Type B pancreatic cell (in vitro differentiated cells): ENCODE data around the gene LEF1. TPM values are rescaled to one million over a fixed set of nuclear protein-coding genes. Genes with fewer than 3 reads are reported as not detected.

ENCODE experiments used
- DNase-seq: peaks from one replicate; pipeline ENCODE4 v3.0.0; 2021; ENCODE audit warnings: mixed read lengths; ENCODE audit not compliant: unreplicated experiment; ENCODE audit errors: extremely low spot score
- H3K27ac Mint-ChIP-seq: 2 replicates; pipeline ENCODE4 v1.8.0; 2021; ENCODE audit warnings: mild to moderate bottlenecking, mixed read lengths
- H3K27me3 Mint-ChIP-seq: 2 replicates; pipeline ENCODE4 v1.8.0; 2021; ENCODE audit warnings: mixed read lengths
- H3K36me3 Mint-ChIP-seq: 2 replicates; pipeline ENCODE4 v1.8.0; 2021; ENCODE audit warnings: mixed read lengths
- H3K4me1 Mint-ChIP-seq: one replicate; pipeline ENCODE4 v1.8.0; 2021; ENCODE audit warnings: mixed read lengths; ENCODE audit not compliant: unreplicated experiment
- H3K4me3 Mint-ChIP-seq: 2 replicates; pipeline ENCODE4 v1.8.0; 2021; ENCODE audit warnings: mild to moderate bottlenecking, mixed read lengths
- H3K9me3 Mint-ChIP-seq: 2 replicates; pipeline ENCODE4 v1.8.0; 2021; ENCODE audit warnings: mixed read lengths
- CTCF ChIP-seq: fragments of 200-600 bp; sonication (generic); conservative IDR thresholded peaks from 2 replicates; pipeline ENCODE4 v1.5.0; 2021; ENCODE audit warnings: antibody characterized with exemption, mild to moderate bottlenecking
- total RNA-seq: library from RNA; stranded (reverse); gene quantifications from 2 replicates; pipeline ENCODE4 v1.2.1, GENCODE V29; 2021; ENCODE audit warnings: low replicate concordance

Gene LEF1
- total RNA-seq, 1 donor from 2014 or later: 66.1 TPM

DNA sequence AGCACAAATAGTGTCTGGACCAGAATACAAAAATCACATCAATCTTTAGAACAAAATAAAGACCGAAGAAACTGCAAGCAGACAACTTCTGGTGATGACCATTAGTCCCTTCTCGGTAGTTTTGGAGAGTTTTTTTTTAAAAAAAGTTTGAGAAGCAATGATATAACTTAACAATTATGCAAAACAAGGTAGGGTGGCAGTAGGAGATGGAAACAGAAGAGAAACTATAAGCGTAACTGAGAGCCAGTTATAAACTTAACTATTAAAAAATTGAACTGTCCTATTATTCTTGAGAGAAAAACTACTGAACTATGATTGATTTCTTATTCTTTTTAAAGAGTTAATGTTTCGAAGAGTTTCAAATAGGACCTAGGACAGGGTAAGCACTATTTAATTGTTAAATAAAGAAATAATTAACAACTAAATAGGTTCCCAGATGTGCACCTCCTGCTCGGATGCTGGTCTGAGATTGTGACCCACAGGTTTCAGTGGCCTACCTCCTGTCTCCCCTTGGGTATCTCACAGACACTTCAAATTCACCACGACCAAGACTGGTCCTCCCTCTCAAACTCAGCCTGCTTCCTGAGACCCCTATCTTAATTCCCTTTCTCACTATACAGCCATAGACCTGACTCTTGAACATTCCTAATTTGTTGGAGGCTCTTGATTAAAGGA is 81.3 kb downstream of the LEF1 start:
- Mint-ChIP-seq H3K9me3 (no peaks in the 10 kb centered on the region), H3K36me3 (peaks cover 17% of the 10 kb centered on the region), H3K27me3 (no peaks in the 10 kb centered on the region), H3K4me1 (no peaks in the 10 kb centered on the region), H3K4me3 (no peak overlapping the region), H3K27ac (no peak overlapping the region)
- TF ChIP-seq CTCF: no peak
- no peak for DNase-seq

- H3K27me3 Mint-ChIP-seq: no peaks in the 10 kb centered on the region
- TF ChIP-seq CTCF: no peak
- no peak overlapping the region for H3K27ac Mint-ChIP-seq
- DNase-seq: no peak
- no peak overlapping the region for H3K4me3 Mint-ChIP-seq
- H3K9me3 Mint-ChIP-seq: no peaks in the 10 kb centered on the region
- no peaks in the 10 kb centered on the region for H3K4me1 Mint-ChIP-seq
- peaks cover 21% of the 10 kb centered on the region for H3K36me3 Mint-ChIP-seq
Observed at GRCh38 chr4:108081256-108081655, 87.5 kb downstream of the LEF1 start.

GRCh38 chr4:108080747-108081146 is 88.0 kb downstream of the LEF1 start:
- Mint-ChIP-seq H3K4me1 (no peaks in the 10 kb centered on the region), H3K27me3 (no peaks in the 10 kb centered on the region), H3K9me3 (no peaks in the 10 kb centered on the region), H3K27ac (no peak overlapping the region), H3K36me3 (peaks cover 21% of the 10 kb centered on the region), H3K4me3 (no peak overlapping the region)
- no peak for DNase-seq
- TF ChIP-seq CTCF: no peak

DNA sequence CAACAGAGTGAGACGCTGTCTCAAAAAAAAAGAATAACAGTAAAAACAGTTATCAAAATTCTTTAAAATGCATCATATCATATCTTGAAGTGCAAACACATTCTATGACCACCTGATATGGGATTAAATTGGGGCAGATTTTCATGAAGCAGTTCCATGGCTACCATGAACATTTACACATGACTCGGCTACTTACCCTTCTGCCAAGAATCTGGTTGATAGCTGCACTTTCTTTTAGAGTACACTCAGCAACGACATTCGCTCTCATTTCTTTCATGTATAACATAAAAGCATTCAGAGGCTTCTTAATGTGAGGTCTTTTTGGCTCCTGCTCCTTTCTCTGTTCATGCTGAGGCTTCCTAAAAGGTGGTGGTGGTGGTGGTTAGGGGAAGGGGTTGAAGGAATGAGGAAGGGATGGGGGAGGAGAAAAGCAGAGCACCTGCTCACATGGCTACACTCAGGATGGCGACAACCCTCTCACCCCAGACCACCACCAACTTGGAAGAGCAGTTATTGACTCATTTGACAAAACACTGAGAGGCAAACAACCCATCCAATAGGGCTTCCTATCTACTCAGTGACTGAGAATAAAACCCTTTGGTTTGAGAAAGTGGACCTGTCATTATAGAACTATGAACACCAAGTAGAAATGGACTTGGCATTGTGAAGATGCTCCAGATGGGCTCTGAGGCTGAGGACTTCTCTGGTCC is 90.6 kb downstream of the LEF1 start:
- TF ChIP-seq CTCF: no peak
- Mint-ChIP-seq H3K4me1 (peaks cover 8% of the 10 kb centered on the region), H3K36me3 (peaks cover 13% of the 10 kb centered on the region), H3K4me3 (no peak overlapping the region), H3K27ac (no peak overlapping the region), H3K27me3 (no peaks in the 10 kb centered on the region), H3K9me3 (no peaks in the 10 kb centered on the region)
- DNase-seq: no peak

DNA sequence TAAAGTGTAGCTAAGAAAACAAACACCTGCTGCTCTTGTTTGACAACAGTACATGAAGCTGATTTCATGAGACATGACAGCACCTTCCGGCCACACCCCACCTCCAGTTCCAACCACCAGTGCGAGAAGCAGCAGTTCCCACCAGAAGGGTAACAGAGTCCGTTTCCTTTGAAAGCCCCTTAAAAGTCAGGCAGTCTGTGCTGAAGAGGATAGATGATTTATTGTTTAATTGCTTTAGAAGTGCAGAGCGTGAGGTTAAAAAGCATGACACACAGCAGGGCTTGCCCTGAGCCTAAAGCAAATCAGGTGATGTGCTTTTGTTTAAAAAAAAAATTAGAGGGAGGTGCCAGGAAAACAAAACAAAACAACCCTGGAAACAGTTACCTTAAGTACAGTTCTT is 96.4 kb downstream of the LEF1 start:
- Mint-ChIP-seq H3K36me3 (peaks cover 7% of the 10 kb centered on the region), H3K27me3 (peaks cover 3% of the 10 kb centered on the region), H3K4me3 (no peak overlapping the region), H3K4me1 (peaks cover 17% of the 10 kb centered on the region), H3K27ac (peak overlapping the region; percentile 41), H3K9me3 (no peaks in the 10 kb centered on the region)
- DNase-seq: no peak
- no peak for TF ChIP-seq CTCF
